HG03108 (cell line): Measurements from ENCODE around the gene RAB40B.
"Not testable (repeated sequence)": the region's sequence is repeated elsewhere in the genome, so short reads cannot be mapped to it uniquely, and the experiment has no call there.

Experiments
- ATAC-seq: cut with Tn5 transposase; IDR thresholded peaks from one replicate; pipeline ENCODE4 v1.9.1; 2021; ENCODE audit warnings: moderate library complexity; ENCODE audit not compliant: unreplicated experiment

The RAB40B gene

GRCh38 chr17:82654611-82655010 is 43.9 kb downstream of the RAB40B start:
- ATAC-seq = not testable (repeated sequence)

- no peak for ATAC-seq
These were observed 44.6 kb downstream of the RAB40B start for GRCh38 chr17:82653651-82654528.

GRCh38 chr17:82650723-82651122 is 47.8 kb downstream of the RAB40B start:
- ATAC-seq = no peak

- no peak for ATAC-seq
These were observed 48.8 kb downstream of the RAB40B start for GRCh38 chr17:82649501-82650261.

- no peak for ATAC-seq
These were observed 49.7 kb downstream of the RAB40B start for GRCh38 chr17:82648742-82649331.

- peak; percentile 81 for ATAC-seq
These were observed 50.3 kb downstream of the RAB40B start, which contains the start of gene WDR45B for GRCh38 chr17:82648165-82648668. TSS of gene WDR45B (minus strand) at chr17:82648444. CDS start at chr17:82648340, 104 bp downstream.

GRCh38 chr17:82647593-82648164 is 50.8 kb downstream of the RAB40B start:
- peak; percentile 12 for ATAC-seq

GRCh38 chr17:82645516-82645915 is 53.0 kb downstream of the RAB40B start:
- ATAC-seq = no peak

GRCh38 chr17:82644148-82644547 is 54.4 kb downstream of the RAB40B start:
- no peak for ATAC-seq

- no peak for ATAC-seq
These were observed 56.5 kb downstream of the RAB40B start for GRCh38 chr17:82642022-82642421.

GRCh38 chr17:82640036-82640435 is 58.5 kb downstream of the RAB40B start:
- no peak for ATAC-seq

GRCh38 chr17:82639628-82640027 is 58.9 kb downstream of the RAB40B start:
- no peak for ATAC-seq

- ATAC-seq = no peak
These were observed 60.2 kb downstream of the RAB40B start for GRCh38 chr17:82638183-82638773.

- no peak for ATAC-seq
These were observed 61.6 kb downstream of the RAB40B start for GRCh38 chr17:82636626-82637598.

GRCh38 chr17:82633343-82633742 is 65.2 kb downstream of the RAB40B start:
- no peak for ATAC-seq

GRCh38 chr17:82632451-82632850 is 66.0 kb downstream of the RAB40B start:
- no peak for ATAC-seq

- no peak for ATAC-seq
These were observed 67.0 kb downstream of the RAB40B start for GRCh38 chr17:82631544-82631943.

- ATAC-seq = no peak
These were observed 68.3 kb downstream of the RAB40B start for GRCh38 chr17:82630212-82630611.

- no peak for ATAC-seq
These were observed 68.8 kb downstream of the RAB40B start for GRCh38 chr17:82629748-82630147.
